22Rv1 (cell line): ENCODE data around the gene ARPC1A.

Source experiments
- CTCF ChIP-seq: fragments of 450-650 bp; IDR thresholded peaks from 2 replicates; pipeline ENCODE4 v1.5.1; 2017; ENCODE audit warnings: mild to moderate bottlenecking
- ZFX ChIP-seq: fragments of 450-650 bp; IDR thresholded peaks from 2 replicates; pipeline ENCODE4 v1.6.1; 2017; ENCODE audit warnings: antibody characterized with exemption, borderline replicate concordance

- TF ChIP-seq CTCF (no peak), ZFX (no peak)
These were observed 53.4 kb downstream of the ARPC1A start for GRCh38 chr7:99379043-99379577.
